GM12873 (cell line): ENCODE data around the gene FEZF2.

ENCODE experiments used
- CTCF ChIP-seq: IDR thresholded peaks from 2 replicates; pipeline ENCODE4 v1.5.1; 2012; ENCODE audit warnings: low read depth, mild to moderate bottlenecking, moderate library complexity, low read length, control low read depth; ENCODE audit not compliant: insufficient read depth; ENCODE audit errors: missing control alignments

The FEZF2 gene

DNA sequence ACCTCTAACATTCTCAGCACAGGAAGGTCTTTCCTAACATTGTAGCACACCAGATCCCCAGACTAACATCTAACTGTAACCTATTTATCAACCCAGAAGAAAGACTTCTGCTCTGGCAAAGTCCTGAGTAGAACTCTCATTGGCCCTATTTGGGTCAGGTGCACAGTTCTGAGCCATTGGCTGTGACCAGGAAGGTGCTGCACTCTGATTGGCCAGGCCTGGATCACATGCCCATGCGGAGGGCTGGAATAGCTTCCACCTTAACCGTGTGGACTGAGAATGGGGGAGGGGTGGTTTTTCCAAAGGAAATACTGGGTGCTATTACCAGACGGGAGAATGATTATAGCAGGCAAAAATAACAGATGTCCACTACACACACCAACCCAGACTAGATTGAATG lies 11.5 kb downstream of the FEZF2 start:
- TF ChIP-seq CTCF, result no peak

DNA sequence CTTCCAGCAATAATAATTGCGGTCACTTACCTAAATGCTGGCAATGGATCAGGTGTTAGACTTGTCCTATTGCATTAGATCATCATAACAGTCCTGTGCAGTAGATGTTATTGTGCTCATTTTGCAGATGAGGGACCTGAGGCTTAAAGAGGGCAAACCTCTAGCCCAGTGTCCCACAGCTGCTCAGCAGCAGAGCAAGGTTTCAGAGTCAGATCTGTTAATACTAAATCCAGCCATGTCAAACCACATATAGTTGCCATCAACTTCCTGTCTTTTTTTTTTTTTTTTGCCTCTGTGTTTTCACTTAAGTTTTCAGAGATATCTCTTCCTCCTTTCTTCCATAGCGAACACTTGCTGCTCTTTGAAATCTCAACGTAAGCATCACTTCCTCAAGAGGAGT lies 12.1 kb downstream of the FEZF2 start:
- no peak for TF ChIP-seq CTCF

- TF ChIP-seq CTCF, result no peak
Measured at GRCh38 chr3:62359531-62359930, 13.8 kb downstream of the FEZF2 start.

GRCh38 chr3:62356356-62356755 lies 17.0 kb downstream of the FEZF2 start:
- TF ChIP-seq CTCF, result no peak

- no peak for TF ChIP-seq CTCF
Measured at GRCh38 chr3:62355703-62356102, 17.6 kb downstream of the FEZF2 start.

- no peak for TF ChIP-seq CTCF
Measured at GRCh38 chr3:62343755-62344154, 29.6 kb downstream of the FEZF2 start.

- no peak for TF ChIP-seq CTCF
Measured at GRCh38 chr3:62335196-62335595, 38.2 kb downstream of the FEZF2 start.
